ENCODE measurements around the gene LRP1. TPM values are rescaled to one million over a fixed set of nuclear protein-coding genes. Genes with fewer than 3 reads are reported as not detected.

LRP1 gene
- total RNA-seq, 3 donors from 2014 or later (not counting 1 experiment from before 2014, with no cell fraction given), result 6.7 to 13.1 (median 9.5) TPM

DNA sequence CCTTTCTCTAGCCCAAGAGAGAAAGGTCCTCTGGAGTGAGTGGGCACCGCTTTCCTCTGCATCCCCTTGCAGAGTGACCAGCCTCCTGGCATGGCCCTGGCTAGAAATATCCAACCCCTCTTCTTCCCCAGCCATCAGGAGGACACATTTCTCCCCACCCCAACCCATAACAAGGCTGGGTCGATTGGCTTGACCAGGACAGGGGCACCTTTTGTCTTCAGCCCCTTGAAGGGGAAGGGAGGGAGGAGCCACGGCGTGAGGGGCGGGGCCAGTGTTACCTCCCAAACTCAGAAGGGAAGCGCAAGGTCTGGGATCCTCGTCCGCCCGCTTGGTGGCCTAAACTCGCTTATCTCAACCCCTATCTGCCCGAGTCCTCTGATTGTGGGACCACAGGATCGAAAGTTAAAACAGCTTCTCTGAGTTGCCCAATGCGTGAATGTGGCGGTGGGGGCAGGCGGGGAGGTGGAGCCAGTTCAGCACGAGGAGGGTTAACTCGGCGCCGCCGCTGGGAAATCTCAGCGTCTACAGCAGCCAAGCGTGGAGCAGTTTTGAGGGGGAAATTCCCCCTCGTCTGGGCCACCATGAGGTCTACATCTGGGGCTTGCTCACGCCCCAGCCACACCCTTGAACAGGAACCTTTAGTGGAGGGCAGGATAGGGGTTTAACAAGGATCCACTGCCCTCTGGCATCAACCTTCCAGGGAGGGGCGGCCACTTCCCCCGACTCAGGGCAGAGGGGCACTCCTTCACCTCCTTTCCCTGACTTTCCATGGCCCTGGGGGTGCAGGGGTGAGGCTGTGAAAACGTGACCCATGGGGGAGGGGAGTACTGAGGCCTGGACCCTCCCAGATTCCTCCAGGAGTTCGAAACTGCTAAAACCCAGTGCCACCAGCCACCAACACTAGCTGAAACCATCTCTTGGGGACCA is 17.9 kb upstream of the LRP1 start:
- Mint-ChIP-seq H3K36me3 (peaks cover 10% of the 10 kb centered on the region), H3K9me3 (no peaks in the 10 kb centered on the region), H3K4me3 (peak overlapping the region; percentile 98), H3K27ac (peak overlapping the region; percentile 88 to 95), H3K27me3 (ENCODE audit: low read depth in 2 of 2) (no peaks in the 10 kb centered on the region), H3K4me1 (peaks cover 51 to 67% of the 10 kb centered on the region in 2 donors)
- DNase-seq (peak; percentile 63 to 89), ATAC-seq (peak; percentile 34 to 47 (median 42))
- Histone ChIP-seq H3K27me3 (ENCODE audit: control insufficient read depth, insufficient read depth, low read length) (no peaks in the 10 kb centered on the region), H3K4me3 (ENCODE audit: low read length) (peak overlapping the region; percentile 95), H3K36me3 (ENCODE audit: control insufficient read depth, insufficient read depth, low read length) (peaks cover 24% of the 10 kb centered on the region), H3K9me3 (ENCODE audit: control insufficient read depth, insufficient read depth, low read length) (no peaks in the 10 kb centered on the region), H3K27ac (ENCODE audit: low read length) (peak overlapping the region; percentile 97), H3K4me1 (ENCODE audit: control insufficient read depth, insufficient read depth, low read length) (peaks cover 35% of the 10 kb centered on the region)
- TF ChIP-seq, protein P1, sequence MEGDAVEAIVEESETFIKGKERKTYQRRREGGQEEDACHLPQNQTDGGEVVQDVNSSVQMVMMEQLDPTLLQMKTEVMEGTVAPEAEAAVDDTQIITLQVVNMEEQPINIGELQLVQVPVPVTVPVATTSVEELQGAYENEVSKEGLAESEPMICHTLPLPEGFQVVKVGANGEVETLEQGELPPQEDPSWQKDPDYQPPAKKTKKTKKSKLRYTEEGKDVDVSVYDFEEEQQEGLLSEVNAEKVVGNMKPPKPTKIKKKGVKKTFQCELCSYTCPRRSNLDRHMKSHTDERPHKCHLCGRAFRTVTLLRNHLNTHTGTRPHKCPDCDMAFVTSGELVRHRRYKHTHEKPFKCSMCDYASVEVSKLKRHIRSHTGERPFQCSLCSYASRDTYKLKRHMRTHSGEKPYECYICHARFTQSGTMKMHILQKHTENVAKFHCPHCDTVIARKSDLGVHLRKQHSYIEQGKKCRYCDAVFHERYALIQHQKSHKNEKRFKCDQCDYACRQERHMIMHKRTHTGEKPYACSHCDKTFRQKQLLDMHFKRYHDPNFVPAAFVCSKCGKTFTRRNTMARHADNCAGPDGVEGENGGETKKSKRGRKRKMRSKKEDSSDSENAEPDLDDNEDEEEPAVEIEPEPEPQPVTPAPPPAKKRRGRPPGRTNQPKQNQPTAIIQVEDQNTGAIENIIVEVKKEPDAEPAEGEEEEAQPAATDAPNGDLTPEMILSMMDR (IDR thresholded peaks at IDR 0.05), result no peak
- intact Hi-C loops (cut with micrococcal nuclease), result loop anchor here (1.0 kb wide), 1 partner anchor 8 kb away; no protein-coding TSS in a partner anchor
- 5% methylated on average over 24 of the region's 28 CpGs for WGBS (ENCODE audit: insufficient coverage)

DNA sequence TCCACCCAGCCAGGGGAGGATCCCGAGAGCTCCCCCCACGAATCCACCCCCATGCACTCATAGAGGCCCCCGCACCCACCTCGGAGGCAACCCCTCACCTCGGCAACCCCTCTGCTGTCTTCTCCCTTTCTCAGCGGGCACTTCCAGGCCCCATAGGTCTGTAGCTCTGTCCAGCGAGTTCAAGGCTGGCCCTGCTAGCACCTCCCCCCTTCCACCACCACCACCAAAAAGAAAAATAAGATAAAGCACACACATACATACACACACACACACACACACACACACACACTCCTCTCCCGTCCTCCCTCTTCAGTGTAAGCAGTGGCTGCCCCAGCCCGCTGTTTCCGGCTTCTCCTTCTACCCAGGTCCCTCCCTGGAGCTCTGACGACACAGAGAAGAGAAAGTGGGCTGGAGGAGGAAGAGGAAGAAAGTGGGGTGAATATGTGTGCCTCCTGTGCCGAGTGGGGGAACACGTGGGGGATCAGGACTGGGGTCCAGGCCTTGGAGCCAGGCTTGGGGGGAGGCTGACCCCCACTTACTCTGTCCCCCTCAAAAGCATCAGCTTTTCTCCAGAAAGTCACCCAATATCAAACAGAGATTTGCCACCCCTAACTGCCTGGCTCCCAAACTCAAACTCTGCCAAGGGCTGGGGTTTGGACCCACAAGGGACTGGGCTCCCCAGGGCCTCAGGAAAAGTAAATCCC is 17.1 kb upstream of the LRP1 start, which contains the start of gene STAT6:
STAT6 (minus strand) TSS at position 332 of the 704 bp plus-strand sequence. CDS start 3,084 bp downstream, outside the sequence.
- DNase-seq, result peak; percentile 71 to 94
- Mint-ChIP-seq H3K27me3 (ENCODE audit: low read depth in 2 of 2) (no peaks in the 10 kb centered on the region), H3K27ac (peak within 1 kb of the TSS; percentile 88 to 95), H3K4me1 (peaks cover 51 to 63% of the 10 kb centered on the region in 2 donors), H3K9me3 (no peaks in the 10 kb centered on the region), H3K4me3 (peak within 1 kb of the TSS; percentile 98), H3K36me3 (peaks cover 10% of the 10 kb centered on the region)
- Histone ChIP-seq H3K4me1 (ENCODE audit: control insufficient read depth, insufficient read depth, low read length) (peaks cover 35% of the 10 kb centered on the region), H3K9me3 (ENCODE audit: control insufficient read depth, insufficient read depth, low read length) (no peaks in the 10 kb centered on the region), H3K27me3 (ENCODE audit: control insufficient read depth, insufficient read depth, low read length) (no peaks in the 10 kb centered on the region), H3K4me3 (ENCODE audit: low read length) (peak within 1 kb of the TSS; percentile 95), H3K36me3 (ENCODE audit: control insufficient read depth, insufficient read depth, low read length) (peaks cover 16% of the 10 kb centered on the region), H3K27ac (ENCODE audit: low read length) (peak within 1 kb of the TSS; percentile 97)
- 0% methylated on average over 10 of the region's 13 CpGs for WGBS (ENCODE audit: insufficient coverage)
- TF ChIP-seq, protein P1 (IDR thresholded peaks at IDR 0.05), result no peak
- intact Hi-C loops (cut with micrococcal nuclease), result no loop called here
- ATAC-seq, result peak; percentile 59 to 80 (median 64)

DNA sequence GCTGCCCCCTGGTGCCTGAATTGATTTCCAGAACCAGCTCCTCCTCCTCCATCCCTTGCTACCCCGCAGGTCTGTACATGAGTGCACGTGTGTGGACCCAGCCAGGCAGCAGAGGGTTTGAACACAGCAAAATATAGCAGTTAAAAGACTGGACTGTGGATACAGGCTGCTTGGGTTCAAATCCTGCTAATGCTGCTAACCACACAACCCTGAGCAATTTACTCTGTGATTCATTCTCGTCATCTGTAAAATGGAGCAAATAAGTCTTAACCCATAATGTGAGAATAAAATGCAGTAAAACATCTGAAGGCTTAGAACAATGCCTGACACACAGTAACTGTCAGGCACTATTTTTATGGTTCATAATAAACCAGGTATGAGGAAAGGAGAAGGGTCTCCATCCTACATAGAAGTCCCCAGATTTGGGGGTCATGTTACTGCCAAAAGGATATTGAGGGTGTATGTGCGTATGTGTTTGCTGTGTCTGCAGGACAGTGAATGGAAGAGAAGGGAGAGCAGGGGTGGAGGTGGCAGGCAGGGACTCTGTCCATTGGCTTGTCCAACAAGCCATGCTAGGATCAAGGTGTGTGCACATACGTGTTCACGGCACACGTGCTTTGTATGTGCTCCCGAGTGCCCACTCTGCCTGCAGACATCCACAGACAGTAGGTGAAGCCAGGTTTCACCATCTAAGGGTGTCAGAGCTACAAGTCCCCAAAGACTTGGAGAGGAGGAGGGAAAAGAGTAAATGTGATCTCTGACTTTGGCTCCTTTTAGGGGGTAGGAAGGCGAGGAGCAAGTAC is 15.6 kb upstream of the LRP1 start:
- peaks cover 0 to 3% of the 10 kb centered on the region in 2 donors for H3K27me3 Mint-ChIP-seq (ENCODE audit: low read depth in 2 of 2)
- H3K36me3 Mint-ChIP-seq, result no peaks in the 10 kb centered on the region
- peak overlapping the region; percentile 98 for H3K4me3 Mint-ChIP-seq
- H3K27ac Mint-ChIP-seq, result peak overlapping the region; percentile 88 to 95
- ATAC-seq, result no peak
- H3K9me3 Mint-ChIP-seq, result no peaks in the 10 kb centered on the region
- Histone ChIP-seq H3K27me3 (ENCODE audit: control insufficient read depth, insufficient read depth, low read length) (no peaks in the 10 kb centered on the region), H3K36me3 (ENCODE audit: control insufficient read depth, insufficient read depth, low read length) (peaks cover 3% of the 10 kb centered on the region), H3K27ac (ENCODE audit: low read length) (peak overlapping the region; percentile 97), H3K4me1 (ENCODE audit: control insufficient read depth, insufficient read depth, low read length) (peaks cover 35% of the 10 kb centered on the region), H3K9me3 (ENCODE audit: control insufficient read depth, insufficient read depth, low read length) (no peaks in the 10 kb centered on the region), H3K4me3 (ENCODE audit: low read length) (peak overlapping the region; percentile 95)
- 67% methylated on average over 7 of the region's 9 CpGs for WGBS (ENCODE audit: insufficient coverage)
- intact Hi-C loops (cut with micrococcal nuclease), result loop anchor here (1.0 to 2.0 kb wide), 4 partner anchors 26 to 104 kb away; partner anchors contain the start of gene NEMP1
- peaks cover 39 to 48% of the 10 kb centered on the region in 2 donors for H3K4me1 Mint-ChIP-seq
- DNase-seq, result no peak
- TF ChIP-seq, protein P1 (IDR thresholded peaks at IDR 0.05), result peak; percentile 77
